CD8-positive, alpha-beta memory T cell (primary cell): Measurements from ENCODE around the gene TMPRSS9. TPM values are rescaled to one million over a fixed set of nuclear protein-coding genes. Genes with fewer than 3 reads are reported as not detected.

ENCODE experiments used
- CTCF ChIA-PET: fragments of 350-600 bp; sonication (Branson Sonifier 250); formaldehyde crosslinking; loops from one replicate; lab custom pipeline; 2021; ENCODE audit warnings: antibody characterized with exemption; lab: Charles Lee
- POLR2A ChIA-PET: fragments of 350-600 bp; sonication (Branson Sonifier 250); formaldehyde crosslinking; loops from one replicate; lab custom pipeline; 2021; ENCODE audit warnings: antibody characterized with exemption; lab: Charles Lee
- DNase-seq, 5 donors: peaks; one replicate each; pipeline versions ENCODE4 v3.0.0 to v3.0.0-alpha.2; 2020 to 2022; ENCODE audit warnings: mixed read lengths in 1 of 5
- H3K27ac ChIP-seq: one replicate; pipeline ENCODE4 v1.7.0; 2013; ENCODE audit warnings: low read depth, mild to moderate bottlenecking, low read length, moderate library complexity
- H3K27me3 ChIP-seq: 2 replicates; pipeline ENCODE4 v1.7.0; 2013; ENCODE audit warnings: low read length, mild to moderate bottlenecking; ENCODE audit not compliant: insufficient read depth, poor library complexity, severe bottlenecking
- H3K36me3 ChIP-seq: 2 replicates; pipeline ENCODE4 v1.7.0; 2013; ENCODE audit warnings: mild to moderate bottlenecking, low read length, moderate library complexity; ENCODE audit not compliant: insufficient read depth
- H3K4me1 ChIP-seq: 2 replicates; pipeline ENCODE4 v1.7.0; 2013; ENCODE audit warnings: mild to moderate bottlenecking, low read length, moderate library complexity; ENCODE audit not compliant: insufficient read depth
- H3K4me3 ChIP-seq: 2 replicates; pipeline ENCODE4 v1.7.0; 2013; ENCODE audit warnings: mild to moderate bottlenecking, low read length
- H3K9me3 ChIP-seq: 2 replicates; pipeline ENCODE4 v1.7.0; 2013; ENCODE audit warnings: mild to moderate bottlenecking, low read length
- H3K27ac Mint-ChIP-seq, 8 donors: one replicate each; pipeline ENCODE4 v1.8.0; 2020 to 2021; ENCODE audit warnings: mixed read lengths in 8 of 8, mild to moderate bottlenecking in 6 of 8, inconsistent platforms in 3 of 8, moderate library complexity in 3 of 8
- H3K27me3 Mint-ChIP-seq, 2 donors: one replicate each; pipeline ENCODE4 v1.8.0; 2020 to 2021; ENCODE audit warnings: mixed read lengths in 2 of 2, mild to moderate bottlenecking in 1 of 2, moderate library complexity in 1 of 2
- H3K36me3 Mint-ChIP-seq, 3 donors: one replicate each; pipeline ENCODE4 v1.8.0; 2020 to 2021; ENCODE audit warnings: mixed read lengths in 3 of 3, inconsistent platforms in 1 of 3, mild to moderate bottlenecking in 1 of 3
- H3K4me1 Mint-ChIP-seq, 3 donors: one replicate each; pipeline ENCODE4 v1.8.0; 2020 to 2021; ENCODE audit warnings: mixed read lengths in 3 of 3, inconsistent platforms in 1 of 3, mild to moderate bottlenecking in 1 of 3
- H3K4me3 Mint-ChIP-seq, 7 donors: one replicate each; pipeline ENCODE4 v1.8.0; 2020 to 2021; ENCODE audit warnings: mixed read lengths in 7 of 7, mild to moderate bottlenecking in 6 of 7, moderate library complexity in 4 of 7, inconsistent platforms in 2 of 7
- H3K9me3 Mint-ChIP-seq, 5 donors: one replicate each; pipeline ENCODE4 v1.8.0; 2020 to 2022; ENCODE audit warnings: mixed read lengths in 5 of 5, mild to moderate bottlenecking in 3 of 5, moderate library complexity in 2 of 5, inconsistent platforms in 1 of 5
- polyA plus RNA-seq: library from polyadenylated mRNA; unstranded; fragments of 300-500 nt; fragmentation: Illumina TruSeq; gene quantifications from one replicate; pipeline ENCODE4 v1.2.3, GENCODE V29; 2021
- total RNA-seq, 2 experiments: library from RNA; stranded (reverse); gene quantifications; one replicate each; pipeline ENCODE4 v1.2.3, GENCODE V29; 2021

TMPRSS9 gene
- total and polyA plus RNA-seq, 3 experiments from 2014 or later = not detected

DNA sequence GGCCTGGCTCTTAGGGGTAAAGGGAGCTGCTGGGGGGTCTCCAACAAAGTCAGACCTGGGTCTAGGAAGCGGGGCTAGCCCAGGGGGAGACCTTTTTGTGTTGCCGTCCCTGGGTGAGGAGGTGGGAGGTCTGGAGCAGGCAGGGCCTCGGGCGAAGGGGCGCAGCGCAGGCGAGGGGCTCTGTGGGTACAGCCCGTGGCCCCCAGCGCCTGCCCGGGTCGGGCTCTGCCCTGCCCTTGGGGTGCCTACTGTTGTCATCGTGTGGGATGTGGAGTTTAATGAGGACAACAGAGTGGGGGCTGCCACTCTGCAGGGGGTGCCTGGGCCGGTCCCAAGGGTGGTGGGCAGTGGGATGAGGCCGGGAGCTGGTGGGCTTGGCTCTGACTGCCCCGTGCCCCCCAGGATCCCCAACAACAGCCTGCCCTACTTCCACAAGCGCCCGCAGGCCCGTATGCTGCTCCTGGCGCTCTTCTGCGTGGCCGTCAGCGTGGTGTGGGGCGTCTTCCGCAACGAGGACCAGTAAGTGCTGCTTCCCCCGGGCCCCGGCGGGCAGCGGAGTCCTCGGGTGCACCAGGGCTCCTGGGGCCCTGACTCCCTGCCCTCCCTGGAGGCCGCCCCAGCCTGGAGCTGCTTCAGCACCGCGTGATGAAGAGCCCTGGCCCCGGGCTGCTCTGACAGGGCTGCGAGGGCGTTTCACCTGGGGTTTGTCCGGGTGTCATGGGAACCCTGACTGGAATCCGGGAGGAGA lies 19.4 kb upstream of the TMPRSS9 start:
- Mint-ChIP-seq H3K4me1 (peaks cover 7 to 9% (median 8%) of the 10 kb centered on the region in 3 donors), H3K36me3 (peaks cover 0 to 19% (median 0%) of the 10 kb centered on the region in 3 donors), H3K27me3 (no peaks in the 10 kb centered on the region), H3K4me3 (no peak overlapping the region), H3K9me3 (no peaks in the 10 kb centered on the region), H3K27ac (no peak overlapping the region)
- POLR2A ChIA-PET = no interaction called here
- Histone ChIP-seq H3K4me1 (no peaks in the 10 kb centered on the region), H3K36me3 (no peaks in the 10 kb centered on the region), H3K9me3 (no peaks in the 10 kb centered on the region), H3K27me3 (no peaks in the 10 kb centered on the region), H3K4me3 (no peak overlapping the region), H3K27ac (no peak overlapping the region)
- no peak for DNase-seq
- CTCF ChIA-PET = no interaction called here

- Mint-ChIP-seq H3K27ac (no peak overlapping the region), H3K4me3 (no peak overlapping the region), H3K27me3 (no peaks in the 10 kb centered on the region), H3K4me1 (peaks cover under 1 to 3% (median 2%) of the 10 kb centered on the region in 3 donors), H3K9me3 (no peaks in the 10 kb centered on the region), H3K36me3 (peaks cover 0 to 17% (median 0%) of the 10 kb centered on the region in 3 donors)
- CTCF ChIA-PET = no interaction called here
- Histone ChIP-seq H3K27me3 (no peaks in the 10 kb centered on the region), H3K4me1 (no peaks in the 10 kb centered on the region), H3K9me3 (no peaks in the 10 kb centered on the region), H3K4me3 (no peak overlapping the region), H3K36me3 (no peaks in the 10 kb centered on the region), H3K27ac (no peak overlapping the region)
- no peak for DNase-seq
- POLR2A ChIA-PET = no interaction called here
Measured at GRCh38 chr19:2341244-2341751, 18.8 kb upstream of the TMPRSS9 start.

DNA sequence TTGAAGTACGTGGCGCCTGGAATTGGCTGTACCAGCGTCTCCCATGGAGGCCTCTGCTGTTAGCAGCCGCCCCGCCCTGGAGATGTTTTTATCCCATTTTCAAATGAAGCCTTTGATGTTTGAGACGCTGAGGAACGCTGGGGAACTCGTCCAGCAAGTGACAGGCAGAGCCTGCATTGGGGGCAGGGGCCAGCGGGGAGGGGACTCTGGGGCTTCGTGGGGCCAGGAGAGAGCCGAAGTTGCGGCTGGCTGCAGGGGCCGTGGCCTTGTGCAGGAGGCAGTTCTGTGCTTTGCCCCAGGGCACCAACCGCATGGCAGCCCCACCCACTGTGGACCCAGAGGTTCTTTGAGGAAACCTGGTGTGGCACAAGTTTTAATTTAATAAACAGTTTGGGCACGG lies 18.1 kb upstream of the TMPRSS9 start:
- Histone ChIP-seq H3K4me1 (no peaks in the 10 kb centered on the region), H3K27ac (no peak overlapping the region), H3K9me3 (no peaks in the 10 kb centered on the region), H3K4me3 (no peak overlapping the region), H3K36me3 (no peaks in the 10 kb centered on the region), H3K27me3 (no peaks in the 10 kb centered on the region)
- DNase-seq = no peak
- ChIA-PET CTCF (no interaction called here), POLR2A (no interaction called here)
- Mint-ChIP-seq H3K4me1 (no peaks in the 10 kb centered on the region), H3K27me3 (no peaks in the 10 kb centered on the region), H3K27ac (no peak overlapping the region), H3K9me3 (no peaks in the 10 kb centered on the region), H3K36me3 (peaks cover 0 to 16% (median 0%) of the 10 kb centered on the region in 3 donors), H3K4me3 (no peak overlapping the region)

DNA sequence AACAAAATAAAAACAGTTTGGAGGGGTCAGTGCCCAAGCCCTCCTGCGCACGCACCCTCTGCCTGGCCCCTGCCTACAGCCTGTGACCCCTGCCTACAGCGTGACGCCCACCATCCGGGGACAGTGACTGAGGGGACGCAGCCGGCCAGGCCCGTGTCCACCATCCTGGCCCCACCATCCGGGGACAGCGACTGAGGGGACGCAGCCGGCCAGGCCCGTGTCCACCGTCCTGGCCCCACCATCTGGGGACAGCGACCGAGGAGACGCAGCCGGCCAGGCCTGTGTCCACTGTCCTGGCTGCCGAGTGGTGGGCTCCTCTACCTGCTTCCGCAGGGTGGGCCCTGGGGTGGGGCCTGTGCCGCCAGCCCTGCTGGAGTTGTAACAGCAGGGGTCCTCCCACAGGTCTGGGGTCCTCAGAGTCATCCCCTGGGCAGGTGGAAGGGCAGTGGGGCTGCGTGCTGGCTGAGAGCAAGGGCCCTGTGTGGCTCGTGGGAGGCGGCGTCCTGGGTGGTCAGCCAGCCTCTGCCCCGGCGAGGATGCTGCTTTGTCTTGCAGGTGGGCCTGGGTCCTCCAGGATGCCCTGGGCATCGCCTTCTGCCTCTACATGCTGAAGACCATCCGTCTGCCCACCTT lies 17.3 kb upstream of the TMPRSS9 start:
- no peaks in the 10 kb centered on the region for H3K4me1 Mint-ChIP-seq
- no peaks in the 10 kb centered on the region for H3K9me3 Mint-ChIP-seq
- no peaks in the 10 kb centered on the region for H3K27me3 Mint-ChIP-seq
- H3K4me3 Mint-ChIP-seq = no peak overlapping the region
- H3K36me3 ChIP-seq = no peaks in the 10 kb centered on the region
- H3K4me3 ChIP-seq = no peak overlapping the region
- H3K27ac Mint-ChIP-seq = no peak overlapping the region
- no peaks in the 10 kb centered on the region for H3K9me3 ChIP-seq
- H3K27ac ChIP-seq = no peak overlapping the region
- ChIA-PET CTCF (no interaction called here), POLR2A (no interaction called here)
- H3K27me3 ChIP-seq = no peaks in the 10 kb centered on the region
- H3K4me1 ChIP-seq = no peaks in the 10 kb centered on the region
- peaks cover 0 to 14% (median 0%) of the 10 kb centered on the region in 3 donors for H3K36me3 Mint-ChIP-seq
- no peak for DNase-seq

DNA sequence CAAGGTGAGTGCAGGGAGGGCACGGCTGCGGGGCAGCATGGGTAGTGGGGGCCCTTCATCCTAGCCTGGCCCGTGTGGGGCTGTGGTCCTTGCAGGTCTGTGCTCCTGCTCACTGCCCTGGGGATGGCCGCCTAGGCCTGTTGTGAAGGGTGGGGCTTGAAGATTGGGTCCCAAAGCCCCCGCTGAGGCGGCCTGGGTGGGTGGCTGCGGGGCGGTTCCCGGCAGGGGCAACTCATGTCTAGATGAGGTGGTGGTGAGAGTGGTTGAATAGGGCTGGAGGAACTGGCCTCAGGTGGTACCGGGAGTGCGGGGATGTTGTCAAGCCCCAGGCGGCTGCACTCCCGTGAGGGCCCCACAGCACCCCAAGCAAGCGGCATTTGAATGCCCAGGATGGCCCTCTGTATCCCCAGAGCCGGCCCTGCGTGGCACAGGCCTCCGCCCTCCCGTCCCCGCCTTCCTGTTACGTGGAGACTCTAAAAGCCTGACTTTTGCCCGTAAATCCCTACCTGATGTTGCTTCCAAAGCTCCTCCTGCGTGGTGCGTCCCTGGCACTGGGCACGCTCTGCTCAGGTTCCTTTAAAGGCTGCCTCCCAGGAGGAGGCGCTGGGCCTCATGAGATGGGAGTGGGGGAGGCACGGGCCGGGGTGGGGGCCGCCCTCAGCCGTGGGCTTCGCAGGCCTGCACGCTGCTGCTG lies 16.6 kb upstream of the TMPRSS9 start:
- no peaks in the 10 kb centered on the region for H3K4me1 Mint-ChIP-seq
- POLR2A ChIA-PET = no interaction called here
- CTCF ChIA-PET = no interaction called here
- no peak for DNase-seq
- H3K27me3 Mint-ChIP-seq = no peaks in the 10 kb centered on the region
- no peak overlapping the region for H3K27ac ChIP-seq
- H3K4me1 ChIP-seq = no peaks in the 10 kb centered on the region
- H3K27ac Mint-ChIP-seq = no peak overlapping the region
- no peak overlapping the region for H3K4me3 Mint-ChIP-seq
- no peak overlapping the region for H3K4me3 ChIP-seq
- no peaks in the 10 kb centered on the region for H3K9me3 ChIP-seq
- no peaks in the 10 kb centered on the region for H3K9me3 Mint-ChIP-seq
- H3K36me3 ChIP-seq = no peaks in the 10 kb centered on the region
- peaks cover 0 to 12% (median 0%) of the 10 kb centered on the region in 3 donors for H3K36me3 Mint-ChIP-seq
- H3K27me3 ChIP-seq = no peaks in the 10 kb centered on the region

- Histone ChIP-seq H3K36me3 (no peaks in the 10 kb centered on the region), H3K27ac (no peak overlapping the region), H3K27me3 (no peaks in the 10 kb centered on the region), H3K4me1 (no peaks in the 10 kb centered on the region), H3K9me3 (no peaks in the 10 kb centered on the region), H3K4me3 (no peak overlapping the region)
- ChIA-PET CTCF (no interaction called here), POLR2A (no interaction called here)
- Mint-ChIP-seq H3K4me3 (no peak overlapping the region), H3K36me3 (peaks cover 0 to 8% (median 0%) of the 10 kb centered on the region in 3 donors), H3K9me3 (no peaks in the 10 kb centered on the region), H3K27me3 (no peaks in the 10 kb centered on the region), H3K4me1 (no peaks in the 10 kb centered on the region), H3K27ac (no peak overlapping the region)
- no peak for DNase-seq
Measured at GRCh38 chr19:2344381-2344870, 15.6 kb upstream of the TMPRSS9 start.

DNA sequence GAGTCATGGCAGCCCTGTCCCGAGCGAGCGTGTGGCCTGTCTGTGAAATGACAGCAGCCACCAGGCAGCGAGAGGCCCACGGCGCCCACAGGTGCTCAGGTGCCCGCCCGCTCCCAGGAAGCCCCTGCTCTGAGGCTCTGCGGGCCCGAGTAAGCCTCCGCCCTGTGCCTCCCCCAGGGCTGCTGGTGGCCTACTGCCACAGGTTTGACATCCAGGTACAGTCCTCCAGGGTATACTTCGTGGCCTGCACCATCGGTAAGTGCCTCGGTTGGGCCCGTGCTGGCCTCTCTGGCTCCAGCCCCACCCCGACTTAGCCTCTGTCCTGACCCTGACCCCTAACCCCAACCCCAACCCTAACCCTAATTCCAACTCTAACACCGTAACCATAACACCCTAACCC lies 15.0 kb upstream of the TMPRSS9 start:
- Mint-ChIP-seq H3K27me3 (no peaks in the 10 kb centered on the region), H3K9me3 (no peaks in the 10 kb centered on the region), H3K27ac (no peak overlapping the region), H3K4me3 (no peak overlapping the region), H3K4me1 (no peaks in the 10 kb centered on the region), H3K36me3 (peaks cover 0 to 8% (median 0%) of the 10 kb centered on the region in 3 donors)
- POLR2A ChIA-PET = no interaction called here
- no peaks in the 10 kb centered on the region for H3K9me3 ChIP-seq
- H3K4me1 ChIP-seq = no peaks in the 10 kb centered on the region
- H3K27me3 ChIP-seq = no peaks in the 10 kb centered on the region
- no peak for DNase-seq
- no peak overlapping the region for H3K27ac ChIP-seq
- no peaks in the 10 kb centered on the region for H3K36me3 ChIP-seq
- H3K4me3 ChIP-seq = no peak overlapping the region
- CTCF ChIA-PET = no interaction called here
